ENCODE measurements around the gene PTGER3. TPM values are rescaled to one million over a fixed set of nuclear protein-coding genes. Genes with fewer than 3 reads are reported as not detected.

Gene PTGER3
- total RNA-seq, 1 donor from 2014 or later, result 0.22 TPM

DNA sequence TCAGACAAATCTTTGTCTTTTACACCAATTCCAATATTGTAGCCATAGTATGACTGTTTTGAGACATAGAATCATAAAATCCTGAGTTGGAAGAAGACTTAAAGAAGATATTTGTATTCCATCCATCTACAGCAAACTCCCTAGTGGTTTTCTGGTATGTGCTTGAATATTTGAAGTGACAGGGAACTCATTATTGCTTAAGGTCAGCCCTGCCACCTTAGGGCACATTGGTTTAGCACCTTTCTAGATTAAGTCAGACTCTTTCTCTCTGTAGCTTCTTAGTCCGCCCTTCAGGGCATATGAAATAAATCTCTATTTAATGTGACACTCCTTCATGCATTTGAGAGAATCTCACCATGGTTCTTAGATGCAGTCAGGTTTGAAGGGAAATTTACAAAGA, 49.8 kb downstream of the PTGER3 start:
- Mint-ChIP-seq H3K36me3 (ENCODE audit: low read depth) (no peaks in the 10 kb centered on the region), H3K27me3 (no peaks in the 10 kb centered on the region), H3K4me3 (no peak overlapping the region), H3K4me1 (no peaks in the 10 kb centered on the region), H3K27ac (no peak overlapping the region), H3K9me3 (no peaks in the 10 kb centered on the region)
- POLR2A ChIA-PET, result no interaction called here
- CTCF ChIA-PET, result no interaction called here
- ATAC-seq (ENCODE audit: low read depth) (no peak), DNase-seq (no peak)
- intact Hi-C loops (cut with micrococcal nuclease), result no loop called here
- TF ChIP-seq, protein P1, sequence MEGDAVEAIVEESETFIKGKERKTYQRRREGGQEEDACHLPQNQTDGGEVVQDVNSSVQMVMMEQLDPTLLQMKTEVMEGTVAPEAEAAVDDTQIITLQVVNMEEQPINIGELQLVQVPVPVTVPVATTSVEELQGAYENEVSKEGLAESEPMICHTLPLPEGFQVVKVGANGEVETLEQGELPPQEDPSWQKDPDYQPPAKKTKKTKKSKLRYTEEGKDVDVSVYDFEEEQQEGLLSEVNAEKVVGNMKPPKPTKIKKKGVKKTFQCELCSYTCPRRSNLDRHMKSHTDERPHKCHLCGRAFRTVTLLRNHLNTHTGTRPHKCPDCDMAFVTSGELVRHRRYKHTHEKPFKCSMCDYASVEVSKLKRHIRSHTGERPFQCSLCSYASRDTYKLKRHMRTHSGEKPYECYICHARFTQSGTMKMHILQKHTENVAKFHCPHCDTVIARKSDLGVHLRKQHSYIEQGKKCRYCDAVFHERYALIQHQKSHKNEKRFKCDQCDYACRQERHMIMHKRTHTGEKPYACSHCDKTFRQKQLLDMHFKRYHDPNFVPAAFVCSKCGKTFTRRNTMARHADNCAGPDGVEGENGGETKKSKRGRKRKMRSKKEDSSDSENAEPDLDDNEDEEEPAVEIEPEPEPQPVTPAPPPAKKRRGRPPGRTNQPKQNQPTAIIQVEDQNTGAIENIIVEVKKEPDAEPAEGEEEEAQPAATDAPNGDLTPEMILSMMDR (IDR thresholded peaks at IDR 0.05), result no peak

- H3K27ac Mint-ChIP-seq, result no peak overlapping the region
- no peak overlapping the region for H3K4me3 Mint-ChIP-seq
- intact Hi-C loops (cut with micrococcal nuclease), result no loop called here
- no peaks in the 10 kb centered on the region for H3K9me3 Mint-ChIP-seq
- ATAC-seq (ENCODE audit: low read depth) (no peak), DNase-seq (no peak)
- TF ChIP-seq, protein P1 (IDR thresholded peaks at IDR 0.05), result no peak
- H3K4me1 Mint-ChIP-seq, result no peaks in the 10 kb centered on the region
- no peaks in the 10 kb centered on the region for H3K27me3 Mint-ChIP-seq
- no peaks in the 10 kb centered on the region for H3K36me3 Mint-ChIP-seq (ENCODE audit: low read depth)
- ChIA-PET CTCF (no interaction called here), POLR2A (no interaction called here)
Measured at GRCh38 chr1:70994753-70995268, 52.8 kb downstream of the PTGER3 start.

DNA sequence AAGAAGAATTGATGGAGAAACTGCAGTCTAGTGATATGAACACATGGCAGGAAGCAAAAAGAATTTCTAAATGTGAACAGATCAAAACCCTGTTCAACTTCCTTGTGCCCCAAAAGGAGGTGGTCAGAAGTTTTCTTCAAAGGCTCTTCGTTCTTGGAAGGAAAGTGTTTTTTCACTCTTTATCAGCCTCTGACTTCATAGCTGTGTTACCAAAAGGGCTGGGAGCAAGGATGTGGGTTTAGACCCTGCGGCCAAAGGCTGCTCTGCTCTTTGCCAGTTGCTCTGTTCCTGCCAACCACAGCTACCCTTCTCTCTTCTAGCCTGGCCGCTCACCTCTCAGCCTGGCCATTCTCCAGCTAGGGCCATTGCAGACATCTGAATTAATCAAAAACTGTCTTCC, 53.8 kb downstream of the PTGER3 start:
- no peaks in the 10 kb centered on the region for H3K4me1 Mint-ChIP-seq
- H3K9me3 Mint-ChIP-seq, result no peaks in the 10 kb centered on the region
- ATAC-seq (ENCODE audit: low read depth) (no peak), DNase-seq (no peak)
- H3K36me3 Mint-ChIP-seq (ENCODE audit: low read depth), result no peaks in the 10 kb centered on the region
- H3K4me3 Mint-ChIP-seq, result no peak overlapping the region
- CTCF ChIA-PET, result no interaction called here
- TF ChIP-seq, protein P1 (IDR thresholded peaks at IDR 0.05), result no peak
- H3K27me3 Mint-ChIP-seq, result no peaks in the 10 kb centered on the region
- H3K27ac Mint-ChIP-seq, result no peak overlapping the region
- POLR2A ChIA-PET, result no interaction called here
- intact Hi-C loops (cut with micrococcal nuclease), result no loop called here

- DNase-seq (no peak), ATAC-seq (ENCODE audit: low read depth) (no peak)
- H3K4me1 Mint-ChIP-seq, result no peaks in the 10 kb centered on the region
- CTCF ChIA-PET, result no interaction called here
- TF ChIP-seq, protein P1 (IDR thresholded peaks at IDR 0.05), result no peak
- no peak overlapping the region for H3K27ac Mint-ChIP-seq
- intact Hi-C loops (cut with micrococcal nuclease), result no loop called here
- H3K9me3 Mint-ChIP-seq, result no peaks in the 10 kb centered on the region
- no peaks in the 10 kb centered on the region for H3K27me3 Mint-ChIP-seq
- H3K4me3 Mint-ChIP-seq, result no peak overlapping the region
- POLR2A ChIA-PET, result no interaction called here
- no peaks in the 10 kb centered on the region for H3K36me3 Mint-ChIP-seq (ENCODE audit: low read depth)
Measured at GRCh38 chr1:70992521-70992920, 55.1 kb downstream of the PTGER3 start.

- TF ChIP-seq, protein P1 (IDR thresholded peaks at IDR 0.05), result no peak
- H3K9me3 Mint-ChIP-seq, result no peaks in the 10 kb centered on the region
- DNase-seq, result no peak
- no peaks in the 10 kb centered on the region for H3K27me3 Mint-ChIP-seq
- no peak overlapping the region for H3K4me3 Mint-ChIP-seq
- intact Hi-C loops (cut with micrococcal nuclease), result no loop called here
- H3K4me1 Mint-ChIP-seq, result no peaks in the 10 kb centered on the region
- CTCF ChIA-PET, result no interaction called here
- no peak for ATAC-seq (ENCODE audit: low read depth)
- H3K27ac Mint-ChIP-seq, result no peak overlapping the region
- POLR2A ChIA-PET, result no interaction called here
- H3K36me3 Mint-ChIP-seq (ENCODE audit: low read depth), result no peaks in the 10 kb centered on the region
Measured at GRCh38 chr1:70990469-70991253, 57.0 kb downstream of the PTGER3 start.
